Caco-2 (cell line): ENCODE data around the gene MGLL. TPM values are rescaled to one million over a fixed set of nuclear protein-coding genes. Genes with fewer than 3 reads are reported as not detected.

ENCODE experiments used
- BruUV-seq: library from RNA; stranded (reverse); fragments of 400-500 nt; replicated peaks from 2 replicates; lab custom pipeline; 2021; lab: Mats Ljungman, UMichigan
- CTCF ChIA-PET: fragments of 300-600 bp; sonication (Branson Sonifier 250); formaldehyde crosslinking; loops from one replicate; lab custom pipeline; 2022; ENCODE audit warnings: antibody characterized with exemption; lab: Charles Lee
- POLR2A ChIA-PET: fragments of 300-600 bp; sonication (Branson Sonifier 250); formaldehyde crosslinking; loops from one replicate; lab custom pipeline; 2022; ENCODE audit warnings: antibody characterized with exemption; lab: Charles Lee
- DNase-seq, 2 experiments: peaks; one replicate each; pipeline versions ENCODE4 v3.0.0 to v3.0.0-alpha.2; 2020 to 2022
- H3K27me3 ChIP-seq: replicated peaks from 2 replicates; pipeline ENCODE4 v1.6.0; 2011; ENCODE audit warnings: low read length; ENCODE audit not compliant: control insufficient read depth, insufficient read depth
- H3K36me3 ChIP-seq: 2 replicates; pipeline ENCODE4 v1.5.1; 2011; ENCODE audit warnings: low read length; ENCODE audit not compliant: control insufficient read depth, insufficient read depth
- H3K4me1 ChIP-seq: fragments of 250-450 bp; sonication (Bioruptor Pico); 2 replicates; pipeline ENCODE4 v1.5.1; 2020; ENCODE audit warnings: mild to moderate bottlenecking
- H3K4me3 ChIP-seq: 2 replicates; pipeline ENCODE4 v1.5.1; 2011; ENCODE audit warnings: low read depth, mild to moderate bottlenecking, control low read depth, low read length
- H3K9me3 ChIP-seq: fragments of 250-450 bp; sonication (Bioruptor Pico); 2 replicates; pipeline ENCODE4 v1.5.1; 2020; ENCODE audit warnings: mild to moderate bottlenecking, moderate library complexity
- H3K27ac Mint-ChIP-seq: one replicate; pipeline ENCODE4 v1.8.0; 2022; ENCODE audit warnings: mixed read lengths; ENCODE audit not compliant: unreplicated experiment
- H3K27me3 Mint-ChIP-seq: one replicate; pipeline ENCODE4 v1.8.0; 2022; ENCODE audit warnings: mixed read lengths; ENCODE audit not compliant: insufficient read depth, unreplicated experiment
- H3K36me3 Mint-ChIP-seq: one replicate; pipeline ENCODE4 v1.8.0; 2022; ENCODE audit warnings: mild to moderate bottlenecking, mixed read lengths; ENCODE audit not compliant: insufficient read depth, unreplicated experiment
- H3K4me1 Mint-ChIP-seq: one replicate; pipeline ENCODE4 v1.8.0; 2022; ENCODE audit warnings: low read depth, mixed read lengths; ENCODE audit not compliant: unreplicated experiment
- H3K4me3 Mint-ChIP-seq: one replicate; pipeline ENCODE4 v1.8.0; 2022; ENCODE audit warnings: mild to moderate bottlenecking, moderate library complexity, mixed read lengths; ENCODE audit not compliant: unreplicated experiment
- H3K9me3 Mint-ChIP-seq: one replicate; pipeline ENCODE4 v1.8.0; 2022; ENCODE audit warnings: mixed read lengths; ENCODE audit not compliant: unreplicated experiment
- intact Hi-C: fragments of 100-400 bp; cut with micrococcal nuclease; formaldehyde crosslinking; loops from one replicate; pipeline ENCODE4 v1.10.0; 2022; ENCODE audit not compliant: unreplicated experiment
- total RNA-seq: library from RNA; stranded (reverse); gene quantifications from 2 replicates; pipeline ENCODE4 v1.2.3, GENCODE V29; 2022
- TF ChIP-seq, protein P1 (sequence below), 2 experiments: fragments of 200-600 bp in 1 of 2; IDR thresholded peaks; 1 replicate in 1 of 2; 2 replicates in 1 of 2; pipeline versions ENCODE4 v1.5.1 to v1.8.0; 2011 to 2022; ENCODE audit warnings: antibody characterized with exemption in 1 of 2, control low read depth in 1 of 2, inconsistent platforms in 1 of 2, low read depth in 1 of 2, low read length in 1 of 2, mild to moderate bottlenecking in 1 of 2, moderate library complexity in 1 of 2; ENCODE audit not compliant: insufficient read depth in 1 of 2, severe bottlenecking in 1 of 2, unreplicated experiment in 1 of 2

MGLL gene
- total RNA-seq, 1 experiment from 2014 or later, result 7.8 TPM

DNA sequence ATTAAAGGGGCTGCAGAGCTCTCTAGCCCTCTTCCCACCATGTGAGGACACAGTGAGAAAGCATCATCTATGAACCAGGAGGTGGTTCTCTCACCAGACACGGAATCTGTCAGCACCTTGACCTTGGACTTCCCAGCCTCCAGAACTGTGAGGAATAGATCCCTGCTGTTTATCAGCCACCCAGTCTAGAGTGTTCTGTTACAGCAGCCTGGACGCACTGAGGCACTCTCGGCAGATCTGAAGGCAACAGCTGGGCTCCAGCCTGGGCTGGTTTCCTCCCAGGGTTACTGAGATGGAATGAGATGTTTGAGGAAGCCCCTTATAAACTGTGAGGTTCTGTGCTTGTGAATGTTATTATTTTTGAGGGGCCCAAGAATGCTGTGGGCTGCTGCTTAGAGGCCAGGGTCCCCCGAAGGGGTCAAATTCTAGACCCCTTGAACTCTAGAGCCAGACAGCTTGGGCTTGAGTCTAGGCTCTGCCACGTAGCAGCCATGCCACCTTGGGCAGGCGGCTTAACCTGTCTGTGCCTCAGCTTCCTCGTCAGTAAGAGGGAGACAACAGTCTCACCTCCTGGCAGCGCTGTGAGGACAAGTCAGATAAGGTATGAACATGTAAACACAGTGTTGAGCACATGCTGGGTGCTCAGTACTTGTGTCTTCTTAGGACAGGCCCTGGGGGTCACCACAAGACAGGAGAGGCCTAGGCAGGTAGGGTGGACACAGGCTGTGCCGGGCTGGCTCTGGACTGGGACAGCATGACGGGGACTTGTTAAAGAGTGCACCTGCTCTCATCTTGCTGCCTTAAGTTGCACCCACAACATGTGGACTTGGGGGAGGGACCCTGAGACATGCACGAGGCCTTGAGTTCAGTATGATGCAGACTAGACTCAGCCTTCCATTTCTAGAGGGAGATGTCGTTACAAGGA is 49.2 kb downstream of the MGLL start:
- TF ChIP-seq, protein P1, sequence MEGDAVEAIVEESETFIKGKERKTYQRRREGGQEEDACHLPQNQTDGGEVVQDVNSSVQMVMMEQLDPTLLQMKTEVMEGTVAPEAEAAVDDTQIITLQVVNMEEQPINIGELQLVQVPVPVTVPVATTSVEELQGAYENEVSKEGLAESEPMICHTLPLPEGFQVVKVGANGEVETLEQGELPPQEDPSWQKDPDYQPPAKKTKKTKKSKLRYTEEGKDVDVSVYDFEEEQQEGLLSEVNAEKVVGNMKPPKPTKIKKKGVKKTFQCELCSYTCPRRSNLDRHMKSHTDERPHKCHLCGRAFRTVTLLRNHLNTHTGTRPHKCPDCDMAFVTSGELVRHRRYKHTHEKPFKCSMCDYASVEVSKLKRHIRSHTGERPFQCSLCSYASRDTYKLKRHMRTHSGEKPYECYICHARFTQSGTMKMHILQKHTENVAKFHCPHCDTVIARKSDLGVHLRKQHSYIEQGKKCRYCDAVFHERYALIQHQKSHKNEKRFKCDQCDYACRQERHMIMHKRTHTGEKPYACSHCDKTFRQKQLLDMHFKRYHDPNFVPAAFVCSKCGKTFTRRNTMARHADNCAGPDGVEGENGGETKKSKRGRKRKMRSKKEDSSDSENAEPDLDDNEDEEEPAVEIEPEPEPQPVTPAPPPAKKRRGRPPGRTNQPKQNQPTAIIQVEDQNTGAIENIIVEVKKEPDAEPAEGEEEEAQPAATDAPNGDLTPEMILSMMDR (IDR thresholded peaks at IDR 0.05; ENCODE audit: insufficient read depth in 1 of 2, low read depth in 1 of 2, low read length in 1 of 2, severe bottlenecking in 1 of 2, unreplicated experiment in 1 of 2), result no peak
- no peaks in the 10 kb centered on the region for H3K27me3 Mint-ChIP-seq
- ChIA-PET POLR2A (no interaction called here), CTCF (no interaction called here)
- Histone ChIP-seq H3K4me3 (no peak overlapping the region), H3K36me3 (no peaks in the 10 kb centered on the region), H3K27me3 (no peaks in the 10 kb centered on the region), H3K9me3 (no peaks in the 10 kb centered on the region), H3K4me1 (peaks cover 5% of the 10 kb centered on the region)
- DNase-seq, result no peak
- peaks cover 8% of the 10 kb centered on the region for H3K4me1 Mint-ChIP-seq
- H3K36me3 Mint-ChIP-seq, result no peaks in the 10 kb centered on the region
- intact Hi-C loops, result no loop called here
- no peak overlapping the region for H3K4me3 Mint-ChIP-seq
- H3K9me3 Mint-ChIP-seq, result no peaks in the 10 kb centered on the region
- H3K27ac Mint-ChIP-seq, result no peak overlapping the region
- BruUV-seq, result no TSS peak

GRCh38 chr3:127772273-127772672 is 50.0 kb downstream of the MGLL start:
- H3K4me3 Mint-ChIP-seq, result no peak overlapping the region
- H3K9me3 ChIP-seq, result no peaks in the 10 kb centered on the region
- no peaks in the 10 kb centered on the region for H3K36me3 ChIP-seq
- H3K36me3 Mint-ChIP-seq, result no peaks in the 10 kb centered on the region
- no peak overlapping the region for H3K4me3 ChIP-seq
- H3K27me3 ChIP-seq, result no peaks in the 10 kb centered on the region
- TF ChIP-seq, protein P1 (IDR thresholded peaks at IDR 0.05; ENCODE audit: insufficient read depth in 1 of 2, low read depth in 1 of 2, low read length in 1 of 2, severe bottlenecking in 1 of 2, unreplicated experiment in 1 of 2), result no peak
- DNase-seq, result no peak
- H3K27ac Mint-ChIP-seq, result no peak overlapping the region
- no TSS peak for BruUV-seq
- POLR2A ChIA-PET, result no interaction called here
- intact Hi-C loops, result no loop called here
- CTCF ChIA-PET, result no interaction called here
- peaks cover 16% of the 10 kb centered on the region for H3K4me1 Mint-ChIP-seq
- no peaks in the 10 kb centered on the region for H3K27me3 Mint-ChIP-seq
- H3K9me3 Mint-ChIP-seq, result no peaks in the 10 kb centered on the region
- peaks cover 11% of the 10 kb centered on the region for H3K4me1 ChIP-seq

DNA sequence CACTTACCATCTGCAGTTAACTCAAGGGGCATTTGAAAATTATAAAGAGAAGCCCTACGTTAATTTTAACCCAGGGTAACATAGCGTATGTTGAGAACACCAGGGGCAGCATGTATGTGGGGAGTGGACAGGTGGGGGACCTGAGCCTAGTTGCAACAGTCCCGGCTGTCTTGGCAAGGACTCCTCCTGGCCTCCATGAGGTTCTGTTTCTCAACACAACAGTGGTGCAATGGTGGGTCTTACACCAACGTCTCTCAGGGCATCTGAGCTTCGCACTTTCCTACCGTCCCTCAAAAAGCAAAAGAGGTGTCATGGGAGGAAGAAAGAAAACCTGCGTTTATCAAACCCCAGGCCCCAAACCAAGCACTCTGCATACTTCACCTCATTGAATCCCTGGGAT is 50.6 kb downstream of the MGLL start:
- no peaks in the 10 kb centered on the region for H3K9me3 Mint-ChIP-seq
- H3K36me3 Mint-ChIP-seq, result no peaks in the 10 kb centered on the region
- ChIA-PET CTCF (no interaction called here), POLR2A (no interaction called here)
- H3K36me3 ChIP-seq, result no peaks in the 10 kb centered on the region
- TF ChIP-seq, protein P1 (IDR thresholded peaks at IDR 0.05; ENCODE audit: insufficient read depth in 1 of 2, low read depth in 1 of 2, low read length in 1 of 2, severe bottlenecking in 1 of 2, unreplicated experiment in 1 of 2), result no peak
- H3K9me3 ChIP-seq, result no peaks in the 10 kb centered on the region
- peaks cover 17% of the 10 kb centered on the region for H3K4me1 ChIP-seq
- intact Hi-C loops, result no loop called here
- H3K27me3 Mint-ChIP-seq, result no peaks in the 10 kb centered on the region
- DNase-seq, result no peak
- H3K27me3 ChIP-seq, result no peaks in the 10 kb centered on the region
- peaks cover 21% of the 10 kb centered on the region for H3K4me1 Mint-ChIP-seq
- no peak overlapping the region for H3K27ac Mint-ChIP-seq
- H3K4me3 ChIP-seq, result no peak overlapping the region
- H3K4me3 Mint-ChIP-seq, result no peak overlapping the region
- no TSS peak for BruUV-seq
